Upper lobe of left lung (tissue), 4 donors: ENCODE data around the gene ADAMTS8.

ENCODE experiments used
- CTCF ChIP-seq, 6 experiments: fragments of 450-650 bp in 4 of 6; fragments of 200-600 bp in 2 of 6; sonication (generic) in 2 of 6; IDR thresholded peaks; one replicate each; pipeline ENCODE4 v1.5.1; 2016 to 2019; ENCODE audit warnings: antibody characterized with exemption in 6 of 6
- POLR2A ChIP-seq, 4 donors: fragments of 450-650 bp; IDR thresholded peaks; one replicate each; pipeline ENCODE4 v1.5.1; 2016 to 2017; ENCODE audit warnings: antibody characterized with exemption in 4 of 4, mild to moderate bottlenecking in 2 of 4
- POLR2AphosphoS5 ChIP-seq, 2 donors: sonication (generic); formaldehyde crosslinking; IDR thresholded peaks; one replicate each; pipeline ENCODE4 v1.5.1; 2017; ENCODE audit warnings: antibody characterized with exemption in 2 of 2

DNA sequence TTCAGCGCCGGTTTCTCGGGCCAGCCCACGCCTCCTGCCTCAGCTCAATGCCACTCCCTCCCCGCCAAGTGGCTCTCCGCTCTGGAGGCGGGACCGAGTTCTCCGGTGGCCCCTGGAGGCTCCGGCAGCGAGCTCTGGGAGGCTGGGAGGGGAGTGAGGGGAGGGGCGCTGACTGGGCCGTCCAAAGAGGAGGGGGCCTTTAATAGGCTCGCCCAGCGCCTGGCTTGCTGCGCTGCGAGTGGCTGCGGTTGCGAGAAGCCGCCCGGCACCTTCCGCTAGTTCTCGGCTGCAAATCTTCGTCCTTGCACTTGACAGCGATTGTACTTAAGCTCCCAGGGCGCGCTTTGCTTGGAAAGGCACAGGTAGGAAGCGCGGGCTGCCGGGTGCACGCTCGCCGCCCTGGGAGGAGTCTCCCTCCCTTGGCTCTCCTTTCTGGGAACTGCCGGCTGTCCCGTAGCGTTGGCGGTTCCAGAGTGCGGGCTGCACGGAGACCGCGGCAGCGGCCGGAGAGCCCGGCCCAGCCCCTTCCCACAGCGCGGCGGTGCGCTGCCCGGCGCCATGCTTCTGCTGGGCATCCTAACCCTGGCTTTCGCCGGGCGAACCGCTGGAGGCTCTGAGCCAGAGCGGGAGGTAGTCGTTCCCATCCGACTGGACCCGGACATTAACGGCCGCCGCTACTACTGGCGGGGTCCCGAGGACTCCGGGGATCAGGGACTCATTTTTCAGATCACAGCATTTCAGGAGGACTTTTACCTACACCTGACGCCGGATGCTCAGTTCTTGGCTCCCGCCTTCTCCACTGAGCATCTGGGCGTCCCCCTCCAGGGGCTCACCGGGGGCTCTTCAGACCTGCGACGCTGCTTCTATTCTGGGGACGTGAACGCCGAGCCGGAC, 20.3 kb upstream of the ADAMTS8 start, which contains the start of gene ADAMTS15:
- TF ChIP-seq CTCF (IDR thresholded peaks at IDR 0.05) (no peak), POLR2A (IDR thresholded peaks at IDR 0.05) (peak in 3 of 4 donors; percentile 16 to 65 (median 53)), POLR2AphosphoS5 (IDR thresholded peaks at IDR 0.05) (peak in 1 of 2 donors; percentile 24)
